Activated B cell treated with CpG ODN at 0.5 μM for 24 hours (primary cell): ENCODE measurements around the gene HSD17B7. TPM values are rescaled to one million over a fixed set of nuclear protein-coding genes. Genes with fewer than 3 reads are reported as not detected.

ENCODE experiments used
- ATAC-seq: fragments of 200-7000 bp; cut with Tn5 transposase; one replicate; pipeline ENCODE4 v1.10.0; 2021; ENCODE audit warnings: low read depth, mild to moderate bottlenecking, moderate library complexity
- CTCF ChIA-PET: fragments of 350-600 bp; sonication (Branson Sonifier 250); formaldehyde crosslinking; loops from one replicate; lab custom pipeline; 2021; ENCODE audit warnings: antibody characterized with exemption; lab: Charles Lee
- POLR2A ChIA-PET: fragments of 350-600 bp; sonication (Branson Sonifier 250); formaldehyde crosslinking; loops from one replicate; lab custom pipeline; 2021; ENCODE audit warnings: antibody characterized with exemption; lab: Charles Lee
- DNase-seq: peaks from one replicate; pipeline ENCODE4 v3.0.0; 2022
- H3K27ac Mint-ChIP-seq: one replicate; pipeline ENCODE4 v1.8.0; 2020; ENCODE audit warnings: mixed read lengths
- H3K27me3 Mint-ChIP-seq: one replicate; pipeline ENCODE4 v1.8.0; 2021; ENCODE audit warnings: mixed read lengths
- H3K36me3 Mint-ChIP-seq: one replicate; pipeline ENCODE4 v1.8.0; 2021; ENCODE audit warnings: low read depth, mixed read lengths
- H3K4me1 Mint-ChIP-seq: one replicate; pipeline ENCODE4 v1.8.0; 2021; ENCODE audit warnings: mixed read lengths
- H3K4me3 Mint-ChIP-seq: one replicate; pipeline ENCODE4 v1.8.0; 2020; ENCODE audit warnings: mild to moderate bottlenecking, mixed read lengths
- H3K9me3 Mint-ChIP-seq: one replicate; pipeline ENCODE4 v1.8.0; 2020; ENCODE audit warnings: mixed read lengths
- CTCF ChIP-seq: fragments of 200-600 bp; IDR thresholded peaks from one replicate; pipeline ENCODE4 v1.8.0; 2022; ENCODE audit warnings: antibody characterized with exemption, mild to moderate bottlenecking
- intact Hi-C: fragments of 100-400 bp; cut with micrococcal nuclease; formaldehyde crosslinking; loops from one replicate; pipeline ENCODE4 v1.15.1; 2024
- total RNA-seq: library from RNA; stranded (reverse); gene quantifications from 2 replicates; pipeline ENCODE4 v1.2.3, GENCODE V29; 2022

The HSD17B7 gene
- total RNA-seq, 1 donor from 2014 or later: 32.6 TPM

GRCh38 chr1:162823771-162824525 is 33.4 kb downstream of the HSD17B7 start:
- intact Hi-C loops: no loop called here
- ATAC-seq (no peak), DNase-seq (no peak)
- H3K4me1 Mint-ChIP-seq: peaks cover 11% of the 10 kb centered on the region
- TF ChIP-seq CTCF: no peak
- H3K27ac Mint-ChIP-seq: no peak overlapping the region
- H3K36me3 Mint-ChIP-seq: no peaks in the 10 kb centered on the region
- H3K27me3 Mint-ChIP-seq: peaks cover 35% of the 10 kb centered on the region
- H3K9me3 Mint-ChIP-seq: no peaks in the 10 kb centered on the region
- no peak overlapping the region for H3K4me3 Mint-ChIP-seq
- CTCF ChIA-PET: interaction anchor here (0.5 kb wide), 1 partner anchor 751 kb away, joined by 3 read pairs; no protein-coding TSS in a partner anchor
- POLR2A ChIA-PET: no interaction called here

- H3K27me3 Mint-ChIP-seq: peaks cover 26% of the 10 kb centered on the region
- ChIA-PET CTCF (no interaction called here), POLR2A (no interaction called here)
- no peaks in the 10 kb centered on the region for H3K4me1 Mint-ChIP-seq
- no peak for DNase-seq
- TF ChIP-seq CTCF: no peak
- H3K9me3 Mint-ChIP-seq: no peaks in the 10 kb centered on the region
- intact Hi-C loops: no loop called here
- ATAC-seq: no peak
- H3K4me3 Mint-ChIP-seq: no peak overlapping the region
- no peaks in the 10 kb centered on the region for H3K36me3 Mint-ChIP-seq
- no peak overlapping the region for H3K27ac Mint-ChIP-seq
Observed at GRCh38 chr1:162829268-162829667, 38.8 kb downstream of the HSD17B7 start.

GRCh38 chr1:162832470-162832869 is 42.0 kb downstream of the HSD17B7 start:
- DNase-seq (no peak), ATAC-seq (no peak)
- no peak overlapping the region for H3K27ac Mint-ChIP-seq
- ChIA-PET CTCF (interaction anchor here (0.8 kb wide), 1 partner anchor 17 kb away, joined by 3 read pairs; no protein-coding TSS in a partner anchor), POLR2A (no interaction called here)
- no peak overlapping the region for H3K4me3 Mint-ChIP-seq
- no peaks in the 10 kb centered on the region for H3K9me3 Mint-ChIP-seq
- no peak for TF ChIP-seq CTCF
- H3K27me3 Mint-ChIP-seq: peaks cover 8% of the 10 kb centered on the region
- intact Hi-C loops: no loop called here
- H3K4me1 Mint-ChIP-seq: no peaks in the 10 kb centered on the region
- H3K36me3 Mint-ChIP-seq: no peaks in the 10 kb centered on the region

- Mint-ChIP-seq H3K27me3 (peaks cover 10% of the 10 kb centered on the region), H3K9me3 (peaks cover 13% of the 10 kb centered on the region), H3K4me3 (no peak overlapping the region), H3K36me3 (no peaks in the 10 kb centered on the region), H3K4me1 (no peaks in the 10 kb centered on the region), H3K27ac (no peak overlapping the region)
- CTCF ChIA-PET: no interaction called here
- POLR2A ChIA-PET: no interaction called here
- TF ChIP-seq CTCF: no peak
- DNase-seq: no peak
- ATAC-seq: no peak
- intact Hi-C loops: no loop called here
Observed at GRCh38 chr1:162835157-162835899, 44.8 kb downstream of the HSD17B7 start.

- CTCF ChIA-PET: no interaction called here
- Mint-ChIP-seq H3K36me3 (no peaks in the 10 kb centered on the region), H3K27me3 (peaks cover 12% of the 10 kb centered on the region), H3K9me3 (peaks cover 13% of the 10 kb centered on the region), H3K27ac (no peak overlapping the region), H3K4me3 (no peak overlapping the region), H3K4me1 (no peaks in the 10 kb centered on the region)
- POLR2A ChIA-PET: no interaction called here
- DNase-seq (no peak), ATAC-seq (no peak)
- no peak for TF ChIP-seq CTCF
- intact Hi-C loops: no loop called here
Observed at GRCh38 chr1:162838863-162839262, 48.4 kb downstream of the HSD17B7 start.
